GM18907 (cell line): ENCODE measurements around the gene SLC39A10.

Experiments used
- ATAC-seq: cut with Tn5 transposase; IDR thresholded peaks from one replicate; pipeline ENCODE4 v1.9.1; 2021; ENCODE audit warnings: mild to moderate bottlenecking, moderate library complexity; ENCODE audit not compliant: unreplicated experiment

SLC39A10 gene, protein sequence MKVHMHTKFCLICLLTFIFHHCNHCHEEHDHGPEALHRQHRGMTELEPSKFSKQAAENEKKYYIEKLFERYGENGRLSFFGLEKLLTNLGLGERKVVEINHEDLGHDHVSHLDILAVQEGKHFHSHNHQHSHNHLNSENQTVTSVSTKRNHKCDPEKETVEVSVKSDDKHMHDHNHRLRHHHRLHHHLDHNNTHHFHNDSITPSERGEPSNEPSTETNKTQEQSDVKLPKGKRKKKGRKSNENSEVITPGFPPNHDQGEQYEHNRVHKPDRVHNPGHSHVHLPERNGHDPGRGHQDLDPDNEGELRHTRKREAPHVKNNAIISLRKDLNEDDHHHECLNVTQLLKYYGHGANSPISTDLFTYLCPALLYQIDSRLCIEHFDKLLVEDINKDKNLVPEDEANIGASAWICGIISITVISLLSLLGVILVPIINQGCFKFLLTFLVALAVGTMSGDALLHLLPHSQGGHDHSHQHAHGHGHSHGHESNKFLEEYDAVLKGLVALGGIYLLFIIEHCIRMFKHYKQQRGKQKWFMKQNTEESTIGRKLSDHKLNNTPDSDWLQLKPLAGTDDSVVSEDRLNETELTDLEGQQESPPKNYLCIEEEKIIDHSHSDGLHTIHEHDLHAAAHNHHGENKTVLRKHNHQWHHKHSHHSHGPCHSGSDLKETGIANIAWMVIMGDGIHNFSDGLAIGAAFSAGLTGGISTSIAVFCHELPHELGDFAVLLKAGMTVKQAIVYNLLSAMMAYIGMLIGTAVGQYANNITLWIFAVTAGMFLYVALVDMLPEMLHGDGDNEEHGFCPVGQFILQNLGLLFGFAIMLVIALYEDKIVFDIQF

DNA sequence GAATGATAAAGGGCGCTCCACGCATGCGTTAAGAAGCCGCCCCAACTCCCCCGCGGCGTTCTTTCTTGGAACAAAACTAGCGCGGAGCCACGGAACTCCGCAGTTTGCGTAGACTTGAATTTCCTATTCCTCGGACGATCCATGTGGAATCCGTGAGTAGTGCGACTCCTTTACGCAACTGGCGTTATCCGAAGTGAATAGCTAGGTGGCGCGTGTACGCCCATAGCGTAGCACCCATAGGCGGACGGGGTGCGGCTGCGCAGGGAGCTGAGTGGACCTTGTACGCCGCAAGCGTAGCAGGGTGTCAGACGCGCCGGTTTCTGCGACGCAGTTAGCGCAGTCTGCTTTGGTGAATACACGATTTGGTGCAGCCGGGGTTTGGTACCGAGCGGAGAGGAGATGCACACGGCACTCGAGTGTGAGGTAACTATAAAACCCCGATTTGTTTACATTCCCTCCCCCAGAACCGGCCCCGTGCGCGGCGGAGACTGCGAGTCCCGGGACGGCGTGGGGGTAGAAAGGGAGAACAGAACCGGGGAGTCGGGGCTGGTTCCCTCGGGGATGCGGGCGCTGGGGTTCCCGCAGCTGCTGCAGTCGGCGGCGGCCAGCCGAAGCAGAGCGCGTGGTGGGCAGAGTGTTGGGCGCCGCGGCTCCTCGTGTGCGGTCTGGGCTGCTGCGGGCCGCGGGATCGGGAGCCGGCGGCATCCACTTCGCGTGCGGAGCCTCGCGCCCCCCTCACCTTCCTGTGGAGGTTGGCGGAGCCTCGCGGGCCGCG is at the start of gene SLC39A10:
Gene SLC39A10, plus strand, starts transcription at position 368 of the 775 bp plus-strand sequence. CDS start 22,817 bp downstream, outside the sequence.
- peak; percentile 82 for ATAC-seq

DNA sequence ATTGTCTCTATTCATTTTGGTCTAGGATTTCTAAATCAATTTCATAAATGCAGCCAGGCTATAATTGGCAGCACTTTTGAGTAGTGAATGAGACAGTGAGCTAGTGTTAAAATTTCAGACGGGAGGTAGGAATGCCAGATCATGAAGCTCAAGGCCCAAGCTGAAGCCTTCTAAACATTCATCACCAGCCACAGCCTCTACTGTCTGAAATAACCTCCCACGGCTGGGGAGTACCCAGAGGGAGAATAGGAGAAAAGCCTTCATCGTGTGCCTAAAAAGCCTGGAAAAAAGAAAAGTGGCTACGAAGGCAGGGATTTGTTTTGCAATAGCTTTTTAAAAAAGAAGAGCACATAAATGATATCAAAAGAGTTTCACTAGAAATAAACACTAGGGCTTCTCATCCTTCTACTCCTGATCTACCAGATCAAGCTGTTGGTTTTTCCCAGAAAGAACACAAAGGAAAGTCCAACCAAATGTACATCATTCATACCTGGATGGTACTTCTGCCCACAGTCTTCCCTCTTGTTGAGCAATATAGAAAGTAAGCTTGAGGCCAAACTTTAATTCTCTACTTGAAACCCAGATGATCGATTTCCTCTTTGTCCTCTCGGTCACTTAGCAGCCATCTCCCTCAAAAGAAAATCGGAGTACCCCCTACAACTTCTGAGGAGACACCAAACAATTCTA is 48.1 kb upstream of the SLC39A10 start:
- no peak for ATAC-seq

DNA sequence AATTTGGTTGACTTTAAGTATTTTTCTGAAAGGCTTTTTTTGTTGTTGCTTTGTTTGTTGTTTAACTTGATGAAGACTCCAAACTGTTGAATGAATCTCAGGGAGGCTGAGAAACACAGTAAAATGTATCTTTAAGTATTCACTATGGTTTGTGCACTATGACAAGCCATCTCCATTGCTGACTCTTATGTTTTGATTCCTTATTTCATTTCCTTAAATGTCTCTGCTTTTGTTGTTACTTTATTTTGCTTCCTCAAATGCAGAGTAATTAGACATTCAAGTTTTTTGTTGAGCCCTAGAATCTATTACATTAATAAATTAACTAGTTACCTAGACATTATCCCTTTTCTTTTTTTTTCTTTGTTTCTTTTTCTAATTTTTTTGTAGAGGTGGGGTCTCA is 46.3 kb upstream of the SLC39A10 start:
- ATAC-seq, result no peak

DNA sequence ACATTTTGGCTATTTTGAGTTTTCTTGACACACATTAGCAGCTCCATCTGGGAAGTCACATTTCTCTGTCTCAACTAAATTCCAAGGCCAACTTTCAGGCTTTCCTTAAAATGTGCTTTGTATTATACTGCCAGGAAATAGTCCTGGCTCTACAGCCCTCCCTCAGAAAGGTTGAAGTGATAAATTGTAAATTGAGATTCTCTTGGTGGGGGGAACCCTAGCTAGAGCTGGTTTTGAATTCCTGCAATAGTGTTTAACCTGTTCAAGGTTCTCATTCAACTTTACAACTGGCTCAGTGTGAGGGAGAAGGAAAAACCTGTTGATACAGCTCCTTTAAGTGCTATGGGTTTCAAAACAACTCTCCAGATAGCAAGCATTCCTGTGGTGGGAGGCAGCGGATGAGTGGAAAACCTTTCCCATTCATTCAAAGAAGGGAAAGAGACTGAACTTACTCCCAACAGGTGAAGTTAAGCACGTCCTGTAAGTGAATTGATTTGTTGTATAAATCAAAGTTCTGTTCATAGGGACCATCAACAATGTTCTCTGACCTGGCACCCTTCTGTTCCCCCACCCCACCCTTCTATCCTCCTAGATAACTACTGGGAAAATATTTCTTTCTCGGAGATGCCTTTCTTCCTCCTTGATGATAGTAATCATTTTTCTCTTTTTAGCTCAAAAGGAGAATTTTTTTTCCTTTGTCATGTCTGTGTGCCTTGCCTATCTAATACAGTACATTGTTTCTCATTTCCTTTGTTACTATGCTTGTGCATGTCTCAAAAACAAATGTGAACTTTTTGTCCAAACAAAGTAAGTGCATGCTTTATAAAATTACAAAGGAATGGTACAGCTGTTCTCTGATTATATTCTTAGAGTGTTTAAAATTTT is 44.2 kb upstream of the SLC39A10 start:
- ATAC-seq, result no peak

DNA sequence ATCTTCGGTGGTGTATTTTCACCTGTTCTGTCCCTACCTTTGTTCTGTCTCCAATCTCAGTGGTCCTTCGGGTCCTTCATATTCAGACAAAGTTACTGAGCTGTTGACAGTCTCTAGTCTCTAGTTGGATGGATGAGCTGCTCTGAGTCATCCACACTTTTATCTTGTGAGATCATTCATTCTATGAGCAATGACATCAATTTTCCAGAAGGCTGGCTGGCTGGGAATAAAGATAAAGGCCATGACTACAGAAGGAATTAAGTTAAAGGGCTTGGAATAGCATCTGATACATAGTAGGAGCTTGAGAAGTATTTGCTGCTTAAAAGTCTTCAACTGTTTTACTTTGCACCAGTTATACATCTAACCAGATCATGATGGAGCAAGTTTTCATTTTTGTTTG is 43.1 kb upstream of the SLC39A10 start:
- ATAC-seq, result no peak

DNA sequence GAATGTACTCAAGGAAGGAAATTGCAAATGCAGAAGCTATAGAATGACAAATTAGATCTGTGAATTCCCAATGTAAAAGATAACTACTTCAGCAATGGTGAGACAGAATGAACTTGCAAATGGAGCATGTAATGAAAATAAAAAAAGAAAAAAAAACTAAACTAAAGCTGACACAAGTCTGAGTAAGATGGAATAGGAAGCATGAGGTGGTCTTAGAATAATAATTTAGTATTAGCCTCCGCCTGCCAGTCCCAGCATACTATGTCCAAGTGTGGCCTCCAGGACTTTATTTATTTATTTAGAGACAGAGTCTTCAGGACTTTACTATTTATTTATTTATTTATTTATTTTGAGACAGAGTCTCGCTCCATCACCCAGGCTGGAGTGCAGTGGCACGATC is 37.4 kb upstream of the SLC39A10 start:
- ATAC-seq, result no peak

DNA sequence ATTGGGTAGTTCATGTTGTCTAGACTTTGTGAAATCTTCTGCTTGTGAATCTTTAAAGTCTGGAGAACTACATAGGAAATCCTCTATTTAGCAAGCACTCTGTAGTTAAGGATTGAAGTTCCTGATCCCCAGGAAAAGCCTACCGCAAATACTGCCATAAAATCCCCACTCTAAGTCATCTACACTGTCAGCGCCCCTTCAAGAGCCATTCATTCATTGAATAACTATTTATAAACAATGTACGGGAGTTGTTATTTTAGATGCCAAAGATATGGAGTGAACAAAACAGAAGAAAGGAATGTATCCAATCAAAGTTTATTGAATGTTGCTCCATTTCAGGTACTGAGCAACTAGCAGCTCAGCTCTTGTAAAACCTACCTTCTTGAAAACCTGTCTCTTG is 36.5 kb upstream of the SLC39A10 start:
- ATAC-seq, result no peak

DNA sequence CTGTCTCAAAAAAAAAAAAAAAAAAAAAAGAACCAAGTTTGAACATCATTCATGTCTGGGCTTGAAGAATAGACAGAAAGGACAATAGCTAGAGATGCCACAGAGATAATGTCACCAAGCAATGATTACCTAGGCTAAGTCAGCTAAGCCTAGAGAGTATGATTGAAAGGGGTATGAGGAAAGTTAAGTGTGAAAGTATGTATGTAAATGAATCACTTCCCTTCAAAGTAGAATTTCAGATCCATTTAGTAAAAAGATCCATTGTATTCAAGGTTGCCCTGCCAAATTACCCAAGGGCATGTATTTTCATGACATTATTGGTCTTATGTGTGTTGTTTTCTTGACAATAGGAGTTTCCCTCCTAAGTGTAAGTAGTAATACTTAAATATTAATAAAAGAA is 34.1 kb upstream of the SLC39A10 start:
- ATAC-seq, result peak; percentile 96

DNA sequence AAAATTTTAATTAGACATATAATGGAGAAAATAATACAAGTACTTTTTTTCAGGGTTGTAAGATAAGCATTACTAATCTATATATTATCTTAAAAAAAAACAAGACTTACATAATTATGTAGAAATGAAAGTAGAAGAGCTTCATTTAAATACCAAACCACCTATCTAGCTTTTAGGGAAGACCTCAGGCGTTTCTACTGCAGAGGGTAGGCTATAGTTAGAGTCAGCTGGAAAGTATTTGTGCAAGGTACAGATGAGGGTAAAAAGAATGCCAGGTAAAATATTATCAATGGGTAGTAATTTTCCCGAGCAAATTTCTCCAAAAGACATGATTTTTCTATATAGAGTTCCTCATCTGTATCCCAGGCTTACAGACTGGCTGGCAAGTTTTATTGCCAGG is 30.5 kb upstream of the SLC39A10 start:
- no peak for ATAC-seq

DNA sequence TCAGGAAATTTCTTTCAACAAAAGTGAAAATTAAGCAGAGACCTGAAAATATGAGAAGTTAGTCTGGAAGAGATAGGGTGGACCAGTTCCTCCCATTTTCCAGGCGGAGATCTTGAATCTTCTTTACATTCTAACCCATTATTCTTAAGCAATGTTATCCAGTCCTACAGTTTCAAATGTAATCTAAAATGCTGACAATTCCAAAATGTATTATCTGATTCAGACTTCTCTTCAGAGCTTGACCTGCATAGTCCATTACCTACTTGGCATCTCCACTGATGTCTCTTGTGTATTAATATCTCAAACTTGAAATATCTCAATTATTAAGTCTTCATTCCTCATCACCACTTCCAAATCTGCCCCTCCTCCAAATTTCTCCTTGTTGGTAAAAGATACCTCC is 28.4 kb upstream of the SLC39A10 start:
- ATAC-seq, result no peak

DNA sequence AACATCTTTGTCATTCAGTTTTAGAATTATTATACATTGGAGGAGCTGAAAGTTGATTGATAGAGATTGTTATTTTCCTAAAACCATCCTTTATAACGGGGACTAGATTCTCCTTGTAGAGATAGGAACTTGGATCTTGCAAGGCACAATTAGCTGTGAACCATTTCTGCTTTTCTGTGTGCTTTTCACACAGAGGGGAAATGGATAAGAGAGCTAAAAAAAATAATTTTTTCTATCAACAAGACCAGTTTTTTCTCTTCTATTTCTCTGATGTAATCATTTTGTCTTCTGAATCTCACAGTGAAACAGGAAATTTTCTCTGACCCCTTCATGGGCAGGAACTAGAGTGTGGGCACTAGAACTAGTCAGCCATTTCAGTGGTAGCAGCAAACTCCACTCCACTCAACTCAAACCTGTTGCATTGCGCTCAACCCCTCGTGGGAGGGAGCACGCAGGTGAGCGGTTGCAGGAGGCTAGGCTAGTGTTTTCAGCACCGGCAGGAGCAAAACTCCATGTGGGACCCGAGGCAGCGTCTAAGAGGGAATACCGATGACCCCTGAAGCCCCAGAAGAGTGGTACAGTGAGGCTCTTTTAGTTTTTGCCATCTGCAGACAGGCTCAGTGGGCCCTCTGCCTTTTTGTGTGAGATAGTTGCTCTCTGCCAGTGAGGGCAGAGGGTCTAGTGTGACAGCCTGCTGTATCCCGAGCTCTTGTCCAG is 24.0 kb upstream of the SLC39A10 start:
- ATAC-seq, result no peak

DNA sequence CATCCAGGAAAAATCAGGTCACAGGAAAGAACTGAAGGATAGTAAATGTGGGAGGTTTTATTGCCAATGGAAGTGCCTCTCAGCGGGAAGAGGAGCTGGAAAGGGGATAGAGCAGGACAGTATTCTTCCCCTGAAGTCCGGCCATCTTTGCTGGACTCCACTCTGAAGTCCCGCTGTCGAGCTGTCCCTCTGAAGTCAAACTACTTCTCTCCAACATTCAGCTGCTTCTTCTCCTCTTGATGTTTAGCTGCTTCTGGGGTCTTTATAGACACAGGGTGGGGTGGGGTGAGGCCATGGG is 23.5 kb upstream of the SLC39A10 start:
- ATAC-seq, result no peak

DNA sequence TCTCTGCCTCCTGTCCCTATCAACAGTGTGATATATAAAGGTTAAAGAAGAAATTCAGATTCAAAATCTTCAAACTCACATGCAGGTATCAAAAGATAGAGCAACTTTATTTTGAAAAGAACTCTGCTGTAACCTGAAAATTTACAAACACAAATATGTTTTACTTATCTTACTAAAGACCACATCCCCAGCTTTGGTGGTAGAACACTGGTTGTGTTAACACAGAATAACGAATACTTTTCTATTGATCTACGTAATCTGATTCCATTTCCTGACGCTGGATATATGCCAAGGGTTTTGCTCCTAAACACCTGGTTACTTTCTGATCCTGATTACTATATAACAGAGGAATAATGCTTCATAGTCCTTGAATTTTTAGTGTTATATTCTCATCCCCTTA is 23.1 kb upstream of the SLC39A10 start:
- no peak for ATAC-seq

DNA sequence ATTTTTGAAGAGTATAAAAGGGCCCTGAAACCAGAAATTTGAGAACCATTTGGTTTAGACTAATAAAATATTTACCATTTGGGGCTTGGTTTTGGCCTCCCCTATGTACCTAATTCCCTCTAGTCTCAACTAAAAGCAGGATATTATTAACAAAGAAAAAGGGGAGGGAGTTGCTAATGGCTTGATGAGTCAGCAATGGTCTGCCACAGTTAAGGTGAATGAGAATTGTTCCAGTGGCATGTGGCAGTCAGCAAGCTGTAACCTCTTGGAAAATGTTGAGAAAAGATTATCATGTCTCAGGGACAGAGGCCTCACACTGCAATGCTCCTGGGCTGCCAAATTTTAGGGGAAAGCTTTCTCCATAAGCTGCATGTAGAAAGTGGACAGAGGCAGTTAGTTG is 20.1 kb upstream of the SLC39A10 start:
- ATAC-seq, result no peak

DNA sequence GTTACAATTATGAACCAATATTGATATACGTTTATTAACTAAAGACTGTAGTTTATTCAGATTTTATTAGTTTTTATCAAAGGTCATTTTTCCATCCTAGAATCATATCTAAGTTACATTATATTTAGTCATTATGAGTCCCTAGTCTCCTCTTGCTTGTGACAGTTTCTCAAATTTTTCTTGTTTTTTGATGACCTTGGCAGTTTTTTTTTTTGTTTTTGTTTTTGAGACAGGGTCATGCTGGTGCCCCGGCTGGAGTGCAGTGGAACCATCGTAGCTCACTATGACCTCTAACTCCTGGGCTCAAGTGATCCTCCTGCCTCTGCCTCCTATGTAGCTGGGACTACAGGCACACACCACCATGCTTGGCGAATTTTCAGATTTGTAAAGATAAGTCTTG is 18.3 kb upstream of the SLC39A10 start:
- no peak for ATAC-seq

DNA sequence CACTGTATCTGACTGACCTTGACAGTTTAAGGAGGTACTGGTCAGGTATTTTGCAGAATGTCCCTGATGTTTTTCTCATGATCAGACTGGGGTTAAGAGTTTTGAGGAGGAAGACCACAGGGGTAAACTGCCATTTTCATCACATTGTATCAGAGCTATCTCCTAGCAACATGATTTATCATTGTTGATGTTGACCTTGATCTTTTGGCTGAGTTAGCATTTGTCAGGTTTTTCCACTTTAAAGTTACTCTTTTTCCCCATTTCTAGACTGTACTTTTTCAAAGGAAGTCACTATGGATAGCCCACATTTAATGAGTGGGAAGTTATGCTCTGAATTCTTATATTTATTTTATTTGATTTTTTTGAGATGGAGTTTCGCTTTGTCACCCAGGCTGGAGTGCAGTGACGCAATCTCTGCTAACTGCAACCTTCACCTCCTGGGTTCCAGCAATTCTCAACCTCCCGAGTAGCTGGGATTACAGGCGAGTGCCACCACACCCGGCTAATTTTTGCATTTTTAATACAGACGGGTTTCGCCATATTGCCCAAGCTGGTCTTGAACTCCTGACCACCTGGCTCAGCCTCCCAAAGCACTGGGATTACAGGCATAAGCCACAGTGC is 17.7 kb upstream of the SLC39A10 start:
- no peak for ATAC-seq

DNA sequence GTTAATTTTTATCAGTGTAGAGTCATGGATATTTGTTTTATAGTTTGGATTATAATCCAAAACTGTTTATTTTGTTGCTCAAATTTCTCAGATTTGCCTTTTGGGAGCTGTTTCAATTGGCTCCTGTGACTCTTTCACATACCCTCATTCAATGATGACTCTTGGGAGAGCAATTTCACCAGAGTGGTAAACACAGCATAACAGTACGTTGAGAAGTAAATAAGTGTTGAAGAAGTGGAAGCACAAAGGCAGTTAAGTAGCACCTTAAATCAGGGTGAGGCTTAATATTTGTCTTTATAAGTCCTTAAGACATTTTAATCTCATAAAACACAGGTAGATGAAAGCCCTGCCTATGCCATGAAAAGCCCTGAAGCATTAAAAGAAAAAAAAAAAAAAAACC is 17.1 kb upstream of the SLC39A10 start:
- ATAC-seq, result no peak

DNA sequence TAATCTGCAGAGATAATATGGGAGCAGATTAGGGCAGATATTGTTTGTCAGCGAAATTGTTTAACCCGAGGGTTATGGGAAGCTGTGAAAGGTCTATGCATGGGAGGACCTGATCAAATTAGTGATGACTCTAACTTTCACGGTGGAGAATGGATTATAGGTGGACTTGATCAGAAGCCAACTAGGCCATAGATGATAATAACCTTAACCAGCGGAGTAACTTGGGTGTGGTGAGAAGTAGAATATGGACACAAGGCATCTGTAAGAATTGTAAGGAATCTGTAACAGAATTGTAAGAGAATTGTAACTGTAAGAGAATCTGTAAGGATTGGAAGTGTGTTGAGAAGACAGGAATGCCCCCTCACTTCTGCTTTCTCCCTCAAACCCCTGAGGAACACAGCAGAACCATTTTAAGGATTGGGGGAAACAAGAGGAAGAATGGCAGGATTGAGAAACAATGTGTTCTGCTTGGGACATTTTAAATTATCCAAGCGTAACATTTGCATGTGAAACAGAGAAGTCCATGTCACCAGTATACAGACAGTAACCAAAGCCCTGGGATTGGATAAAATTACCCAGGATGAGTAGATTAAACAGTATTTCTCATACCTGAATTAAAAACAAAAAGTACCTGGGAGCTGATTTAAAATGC is 14.9 kb upstream of the SLC39A10 start:
- no peak for ATAC-seq
